ENCODE data around the gene DNASE1.

GRCh38 chr16:3691761-3692160 lies 37.3 kb downstream of the DNASE1 start:
- TF ChIP-seq CTCF (IDR thresholded peaks at IDR 0.05; ENCODE audit: borderline replicate concordance, extremely low read depth, low read length, poor library complexity, severe bottlenecking) (no peak), EZH2 (IDR thresholded peaks at IDR 0.05; ENCODE audit: borderline replicate concordance, low read depth, low read length, severe bottlenecking) (no peak)
